COLO829 (cell line): Measurements from ENCODE around the gene ZNF335.

Experiments
- DNase-seq: peaks from one replicate; pipeline ENCODE4 v3.0.0; 2012; ENCODE audit warnings: low spot score

ZNF335 gene

GRCh38 chr20:45971675-45972499 is at the start of gene ZNF335:
TSS of gene ZNF335 (minus strand) at chr20:45972203. CDS start at chr20:45971410, 793 bp downstream.
- peak; percentile 97 for DNase-seq

- DNase-seq = no peak
Measured at GRCh38 chr20:46020555-46020954, 48.6 kb upstream of the ZNF335 start.

GRCh38 chr20:46018611-46019010 is 46.6 kb upstream of the ZNF335 start:
- no peak for DNase-seq

GRCh38 chr20:46018112-46018511 is 46.1 kb upstream of the ZNF335 start:
- DNase-seq = no peak

GRCh38 chr20:46017272-46017671 is 45.3 kb upstream of the ZNF335 start:
- no peak for DNase-seq

- DNase-seq = no peak
Measured at GRCh38 chr20:46014517-46015396, 42.8 kb upstream of the ZNF335 start.

GRCh38 chr20:46013829-46014516 is 42.0 kb upstream of the ZNF335 start:
- DNase-seq = no peak

- DNase-seq = no peak
Measured at GRCh38 chr20:46013322-46013828, 41.4 kb upstream of the ZNF335 start.

- DNase-seq = no peak
Measured at GRCh38 chr20:46012921-46013320, 40.9 kb upstream of the ZNF335 start.

- peak; percentile 95 for DNase-seq
Measured at GRCh38 chr20:46011631-46012482, 39.9 kb upstream of the ZNF335 start.

- no peak for DNase-seq
Measured at GRCh38 chr20:46010491-46011391, 38.7 kb upstream of the ZNF335 start.

- no peak for DNase-seq
Measured at GRCh38 chr20:46009816-46010215, 37.8 kb upstream of the ZNF335 start.

GRCh38 chr20:46007671-46008070 is 35.7 kb upstream of the ZNF335 start:
- DNase-seq = no peak

- no peak for DNase-seq
Measured at GRCh38 chr20:46006964-46007363, 35.0 kb upstream of the ZNF335 start.

GRCh38 chr20:46006022-46006705 is 34.2 kb upstream of the ZNF335 start:
- DNase-seq = no peak

- DNase-seq = no peak
Measured at GRCh38 chr20:46004889-46005473, 33.0 kb upstream of the ZNF335 start.

GRCh38 chr20:46004187-46004586 is 32.2 kb upstream of the ZNF335 start:
- DNase-seq = no peak

GRCh38 chr20:46002008-46002407 is 30.0 kb upstream of the ZNF335 start:
- DNase-seq = no peak

- no peak for DNase-seq
Measured at GRCh38 chr20:46001498-46001897, 29.5 kb upstream of the ZNF335 start.
